GM18909 (cell line): ENCODE measurements around the gene SAXO1.
"Not testable (repeated sequence)": the region's sequence is repeated elsewhere in the genome, so short reads cannot be mapped to it uniquely, and the experiment has no call there.

Source experiments
- ATAC-seq: cut with Tn5 transposase; IDR thresholded peaks from one replicate; pipeline ENCODE4 v1.9.1; 2021; ENCODE audit warnings: mild to moderate bottlenecking; ENCODE audit not compliant: unreplicated experiment, poor library complexity

The SAXO1 gene

GRCh38 chr9:18972675-18973074 lies 60.3 kb downstream of the SAXO1 start:
- no peak for ATAC-seq

DNA sequence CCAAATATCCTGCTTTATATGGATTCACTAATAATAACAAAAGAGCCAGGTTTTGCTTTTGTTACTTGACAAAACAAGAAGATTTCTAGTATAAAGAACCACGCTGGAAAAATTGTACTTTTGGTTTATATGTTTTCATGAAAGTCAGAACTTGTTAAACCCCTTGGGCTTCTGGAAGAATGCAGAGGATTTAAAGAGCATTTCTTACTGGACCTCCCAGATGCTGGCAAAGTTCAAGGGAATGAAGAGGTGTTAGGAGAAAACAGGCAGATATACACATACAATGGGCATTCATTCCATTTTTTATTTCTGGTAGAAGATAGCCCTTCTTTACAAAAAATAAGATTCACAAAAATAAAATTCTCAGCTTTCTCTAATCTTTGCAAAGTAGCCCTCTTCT lies 61.1 kb downstream of the SAXO1 start:
- ATAC-seq = no peak

DNA sequence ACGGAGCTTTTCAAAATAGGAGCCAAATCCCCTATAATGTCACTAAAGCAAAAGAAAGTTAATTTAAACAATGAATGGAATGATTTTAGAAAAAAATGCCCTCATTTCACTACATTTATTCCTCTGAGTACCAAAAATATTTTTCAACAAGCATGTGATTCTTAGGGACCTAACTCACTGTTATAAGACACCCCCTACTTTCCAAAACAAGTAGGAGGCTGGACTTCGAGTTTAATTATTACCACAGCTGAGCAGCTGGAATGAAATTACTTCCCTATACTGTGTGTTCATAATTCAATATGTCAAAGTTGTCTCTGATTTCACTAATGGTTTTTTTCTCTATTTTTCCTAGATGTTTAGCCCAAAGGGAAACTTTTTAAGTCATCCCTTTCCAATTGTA lies 61.6 kb downstream of the SAXO1 start:
- ATAC-seq = no peak

DNA sequence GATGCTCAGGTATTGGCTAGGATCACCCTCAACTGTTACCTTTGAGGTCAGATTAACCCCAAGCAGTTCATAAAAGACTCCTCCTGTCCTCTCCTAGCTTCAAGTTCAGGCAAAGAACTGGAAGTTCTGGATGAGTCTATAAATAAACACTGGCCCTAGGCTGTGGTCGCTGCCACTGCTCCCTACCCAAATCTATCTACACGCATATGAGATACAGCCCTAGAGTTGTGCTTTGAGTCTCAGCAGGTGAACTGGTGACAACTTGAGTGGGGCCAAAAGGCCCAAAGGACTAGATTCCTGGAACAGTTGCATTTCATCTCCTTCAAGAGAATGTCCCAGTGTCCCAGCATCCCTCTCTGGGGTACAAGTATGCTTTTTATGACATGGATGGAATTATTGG lies 62.6 kb downstream of the SAXO1 start:
- ATAC-seq = no peak

GRCh38 chr9:18969128-18969527 lies 63.9 kb downstream of the SAXO1 start:
- no peak for ATAC-seq

DNA sequence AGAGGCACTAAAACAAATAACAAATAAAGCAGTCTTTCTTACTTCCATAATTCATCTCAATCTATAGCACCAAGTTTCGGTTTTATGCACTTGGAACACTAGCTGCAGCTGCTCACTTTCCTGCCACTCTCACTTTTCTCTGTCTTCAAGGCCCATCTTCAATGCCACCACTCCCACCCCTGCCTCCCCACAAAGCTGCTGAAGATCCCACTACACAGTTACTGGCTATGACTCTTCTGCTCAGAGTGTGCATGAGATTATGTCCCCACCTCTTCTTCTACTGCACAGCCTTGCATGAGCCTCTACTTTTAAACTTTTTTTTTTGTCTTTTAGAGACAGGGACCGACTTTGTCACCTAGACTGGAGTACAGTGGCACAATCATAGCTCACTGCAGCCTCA lies 77.4 kb downstream of the SAXO1 start:
- ATAC-seq = no peak

- ATAC-seq = no peak
Measured at GRCh38 chr9:18951936-18952335, 81.1 kb downstream of the SAXO1 start.

DNA sequence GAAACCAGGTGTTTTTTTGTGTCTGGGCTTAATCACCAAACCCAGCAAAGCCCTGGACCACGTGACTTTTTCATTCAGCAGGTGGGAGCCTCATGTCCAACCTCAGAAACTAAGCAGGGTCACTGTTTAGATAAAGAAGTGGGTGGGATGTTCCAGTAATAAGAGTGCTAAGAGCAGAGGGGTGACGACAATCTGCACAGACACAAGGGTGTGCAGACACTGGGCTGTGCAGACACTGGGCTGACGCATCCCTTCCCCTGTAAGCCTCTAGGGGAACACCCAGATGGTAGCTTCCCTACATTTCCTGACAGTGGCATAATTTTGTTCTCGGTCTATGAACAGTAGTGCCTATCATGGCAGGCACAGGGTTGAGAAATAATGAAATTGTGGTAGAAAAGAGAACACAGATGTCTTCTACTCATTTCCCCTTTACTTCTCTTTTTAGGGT lies 85.1 kb downstream of the SAXO1 start:
- ATAC-seq = no peak

DNA sequence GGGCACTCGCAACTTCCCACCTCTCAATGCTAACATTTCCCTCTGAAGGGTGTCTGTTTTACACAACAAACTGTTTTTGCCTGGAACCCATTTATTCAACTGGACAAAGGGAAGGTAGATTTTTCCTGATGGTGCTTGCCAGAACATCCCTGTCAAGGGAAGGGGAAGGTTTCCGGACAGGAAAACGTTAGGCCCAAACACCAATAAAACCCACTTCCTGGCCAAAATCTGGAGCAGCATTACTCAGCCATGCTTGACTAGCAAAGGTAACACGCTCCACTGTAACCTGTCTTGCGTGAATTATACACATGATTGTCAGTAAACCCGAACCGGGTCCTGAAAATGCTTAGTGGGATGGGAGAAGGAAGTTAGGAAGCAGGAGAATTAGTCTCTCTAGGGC lies 90.2 kb downstream of the SAXO1 start:
- no peak for ATAC-seq

- no peak for ATAC-seq
Measured at GRCh38 chr9:18941060-18941740, 91.8 kb downstream of the SAXO1 start.

GRCh38 chr9:18939943-18940342 lies 93.1 kb downstream of the SAXO1 start:
- ATAC-seq = no peak

DNA sequence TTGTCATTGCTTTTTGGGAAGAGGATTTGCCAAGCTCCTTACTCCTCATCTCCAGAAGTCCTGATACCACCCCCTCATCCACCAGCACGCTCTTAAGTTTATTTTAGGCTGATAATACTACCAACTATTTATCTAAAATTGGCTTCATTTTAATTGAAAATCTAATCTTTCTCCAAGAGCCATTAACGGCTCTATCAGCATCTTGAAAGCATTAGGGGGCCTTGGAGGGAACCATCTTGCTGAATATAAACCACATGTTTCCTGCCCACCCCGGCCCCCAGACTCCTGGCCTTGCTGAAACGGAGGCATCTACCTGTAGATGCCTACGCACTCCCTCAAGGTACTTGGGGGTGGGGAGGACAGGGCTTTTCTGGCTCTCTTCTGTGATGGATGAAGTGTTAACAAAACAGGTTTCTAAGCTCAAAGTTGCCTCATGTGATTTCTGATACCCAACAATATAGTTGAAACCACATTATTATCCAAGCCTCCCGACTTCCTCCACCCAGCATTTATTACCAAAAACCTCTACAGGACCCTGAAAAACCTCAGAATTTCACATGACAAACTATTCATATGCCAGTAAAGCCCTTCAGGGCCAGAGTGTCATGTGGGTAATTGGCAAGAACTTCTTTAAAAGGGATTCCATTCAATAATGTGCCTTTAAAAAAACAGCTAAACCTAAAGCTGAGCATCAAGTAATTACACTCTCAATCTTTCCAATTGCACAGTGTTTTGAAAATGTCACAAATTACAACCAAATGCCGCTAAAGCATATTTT lies 96.7 kb downstream of the SAXO1 start:
- no peak for ATAC-seq

DNA sequence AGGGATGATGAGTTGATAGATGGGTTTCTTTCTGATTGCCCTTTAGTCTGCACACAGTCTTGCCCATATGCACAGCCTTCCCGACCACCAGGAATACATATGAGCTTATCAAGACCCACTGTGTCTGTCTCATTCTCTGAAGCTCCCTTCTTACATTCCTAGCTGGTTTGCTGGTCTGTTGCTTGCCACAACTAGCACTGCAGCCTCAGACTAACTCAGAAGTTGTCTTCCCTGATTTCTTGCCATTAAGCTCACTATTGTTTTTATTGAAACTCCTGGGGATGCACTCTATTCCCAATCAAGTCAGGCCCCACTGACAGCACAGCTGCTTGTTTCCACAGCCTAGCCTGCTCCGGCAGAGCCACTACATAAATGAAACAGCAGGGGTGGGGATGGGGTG lies 97.5 kb downstream of the SAXO1 start:
- no peak for ATAC-seq

DNA sequence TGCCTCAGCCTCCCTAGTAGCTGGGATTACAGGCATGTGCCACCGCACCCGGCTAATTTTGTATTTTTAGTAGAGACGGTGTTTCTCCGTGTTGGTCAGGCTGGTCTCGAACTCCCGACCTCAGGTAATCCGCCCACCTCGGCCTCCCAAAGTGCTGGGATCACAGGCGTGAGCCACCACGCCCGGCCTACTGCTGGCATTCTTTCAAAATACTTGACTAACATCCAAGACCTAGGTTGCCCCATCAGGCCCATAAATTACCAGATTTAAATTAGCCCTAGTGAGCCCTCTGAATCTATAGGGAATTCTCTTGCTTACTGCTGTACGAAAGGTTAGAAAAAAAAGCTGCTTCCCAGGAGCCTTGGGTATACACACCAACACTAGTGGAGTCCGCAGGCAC lies 102.4 kb downstream of the SAXO1 start:
- ATAC-seq = not testable (repeated sequence)

DNA sequence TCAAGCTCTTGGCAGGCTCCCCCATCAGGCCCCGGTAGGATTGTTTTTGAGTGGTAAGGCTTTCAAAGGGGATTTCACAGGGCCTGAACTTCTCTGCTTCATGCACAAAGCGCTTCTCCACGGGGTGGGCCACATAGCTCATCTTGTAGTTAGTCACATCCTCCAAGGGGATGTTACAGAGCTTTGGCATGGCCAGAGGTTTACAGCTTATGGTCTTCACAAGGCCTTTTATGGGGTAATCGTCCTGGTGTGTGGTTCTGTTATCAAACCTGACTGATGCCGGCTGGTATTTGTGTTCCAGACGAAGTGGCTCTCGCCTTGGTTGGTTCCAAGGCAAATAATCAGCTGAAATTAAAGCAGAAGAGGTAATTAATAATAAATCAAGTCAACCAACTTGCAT lies 104.3 kb downstream of the SAXO1 start:
- no peak for ATAC-seq

DNA sequence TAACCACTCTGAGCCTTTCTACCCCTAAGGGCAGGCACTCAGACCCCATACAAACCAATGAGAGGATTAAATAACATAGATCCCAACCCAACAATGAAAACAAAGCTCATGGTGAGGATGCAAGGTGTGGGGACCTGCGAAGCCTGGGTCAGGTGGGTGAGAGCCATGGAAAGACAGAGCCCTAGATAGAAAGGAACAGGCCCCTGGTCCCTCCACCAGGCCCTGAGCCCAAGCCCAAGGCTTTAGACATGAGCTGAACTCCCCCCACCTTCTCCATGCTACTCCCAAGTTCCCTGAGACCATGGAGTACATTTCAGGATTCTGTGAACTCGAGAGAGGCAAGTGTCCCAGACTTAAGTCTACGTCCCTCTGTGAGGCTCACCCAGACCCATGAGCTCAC lies 106.5 kb downstream of the SAXO1 start:
- no peak for ATAC-seq

- no peak for ATAC-seq
Measured at GRCh38 chr9:18925880-18926279, 107.1 kb downstream of the SAXO1 start.

- no peak for ATAC-seq
Measured at GRCh38 chr9:18923671-18924430, 109.2 kb downstream of the SAXO1 start.

GRCh38 chr9:18923167-18923566 lies 109.8 kb downstream of the SAXO1 start:
- no peak for ATAC-seq

DNA sequence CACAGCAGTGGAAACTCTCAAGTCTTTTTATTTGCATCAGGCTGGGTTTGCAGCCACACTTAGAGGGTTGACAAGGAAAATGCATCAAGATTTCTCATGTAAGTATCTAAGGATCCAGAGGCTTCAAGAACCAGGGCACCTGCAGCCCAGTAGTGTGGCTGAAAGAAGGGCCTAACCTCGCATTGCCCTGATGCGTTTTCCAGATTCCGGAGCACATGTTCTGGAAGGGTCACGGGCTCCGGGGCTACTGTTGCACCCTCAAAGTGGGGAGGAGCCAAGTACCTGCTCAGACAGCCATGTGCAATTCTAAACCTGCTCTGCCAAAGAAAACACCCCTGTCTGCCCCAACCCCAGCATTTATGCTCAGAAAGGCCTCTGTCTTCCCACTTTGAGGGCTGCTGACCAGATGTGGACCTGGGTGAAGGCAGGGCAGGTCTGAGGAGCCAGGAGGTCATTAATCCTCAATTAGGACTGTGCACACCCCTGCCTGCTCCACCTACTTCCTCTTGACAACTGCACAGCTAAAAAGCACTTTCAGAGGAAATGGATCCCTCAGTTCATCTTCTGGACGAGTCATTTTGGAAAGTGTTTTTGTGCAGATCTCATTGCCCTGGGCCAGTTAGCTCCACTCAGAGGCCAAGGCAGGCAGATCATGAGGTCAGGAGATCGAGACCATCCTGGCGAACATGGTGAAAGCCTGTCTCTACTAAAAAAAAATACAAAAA lies 110.7 kb downstream of the SAXO1 start:
- no peak for ATAC-seq
